Cardiac septum (tissue), 1 donor: ENCODE data around the gene RPS16. TPM values are rescaled to one million over a fixed set of nuclear protein-coding genes. Genes with fewer than 3 reads are reported as not detected.
A peak's percentile ranks its signal among the peaks of the same experiment; 100 is the strongest.
"Not testable (repeated sequence)": the region's sequence is repeated elsewhere in the genome, so short reads cannot be mapped to it uniquely, and the experiment has no call there.

Experiments
- DNase-seq: peaks from one replicate; pipeline ENCODE4 v3.0.0-alpha.2; 2020; ENCODE audit warnings: low spot score
- intact Hi-C: fragments of 100-400 bp; cut with DNase I; formaldehyde crosslinking; loops from one replicate; pipeline ENCODE4 v1.14.0; 2022
- total RNA-seq: library from RNA; stranded (reverse); fragmentation: NEBNext Ultra II Directional; extraction: Animal tissue kit (Norgen Biotek cat#: 25700); gene quantifications from one replicate; pipeline ENCODE4 v1.2.1, GENCODE V29; 2021
- donor health status: DM: no; HTN: no; CAD: no.

RPS16 gene
- total RNA-seq, 1 donor from 2014 or later = 1,084 TPM

DNA sequence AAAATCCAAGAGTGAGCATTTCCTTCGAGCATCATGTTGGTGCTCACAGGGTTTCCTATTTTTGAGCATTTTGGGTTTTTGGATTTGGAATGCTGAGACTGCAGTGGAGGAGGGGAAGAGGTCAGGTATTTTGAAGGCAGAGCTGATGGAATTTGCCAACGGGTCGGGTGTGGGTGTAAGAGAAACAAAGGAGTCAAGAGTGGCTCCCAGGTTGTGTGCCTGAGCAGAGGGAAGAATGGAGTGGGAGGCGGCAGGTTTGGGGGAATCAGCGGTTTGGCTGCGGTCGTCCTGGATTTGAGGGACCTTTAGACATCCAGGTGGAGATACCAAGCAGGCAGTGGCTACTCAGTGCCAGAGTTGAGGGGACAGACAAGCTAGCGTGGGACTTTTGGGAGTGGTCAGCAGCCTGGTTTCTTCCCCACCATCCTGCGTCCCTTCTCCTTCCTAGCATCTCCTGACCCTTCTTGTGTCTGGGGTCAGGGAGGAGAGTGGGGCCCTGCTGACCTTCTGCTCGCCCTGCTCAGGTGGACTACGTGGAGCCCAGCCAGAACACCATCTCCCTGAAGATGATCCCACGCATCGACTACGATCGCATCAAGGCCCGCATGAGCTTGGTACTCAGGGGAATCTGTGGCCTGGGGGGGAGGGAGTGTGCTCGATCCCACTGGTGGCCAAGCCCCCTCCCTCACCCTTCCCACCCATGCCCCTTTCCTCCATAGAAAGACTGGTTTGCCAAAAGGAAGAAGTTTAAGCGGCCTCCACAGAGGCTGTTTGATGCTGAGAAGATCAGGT, 30.4 kb upstream of the RPS16 start:
- intact Hi-C loops = no loop called here
- no peak for DNase-seq

DNA sequence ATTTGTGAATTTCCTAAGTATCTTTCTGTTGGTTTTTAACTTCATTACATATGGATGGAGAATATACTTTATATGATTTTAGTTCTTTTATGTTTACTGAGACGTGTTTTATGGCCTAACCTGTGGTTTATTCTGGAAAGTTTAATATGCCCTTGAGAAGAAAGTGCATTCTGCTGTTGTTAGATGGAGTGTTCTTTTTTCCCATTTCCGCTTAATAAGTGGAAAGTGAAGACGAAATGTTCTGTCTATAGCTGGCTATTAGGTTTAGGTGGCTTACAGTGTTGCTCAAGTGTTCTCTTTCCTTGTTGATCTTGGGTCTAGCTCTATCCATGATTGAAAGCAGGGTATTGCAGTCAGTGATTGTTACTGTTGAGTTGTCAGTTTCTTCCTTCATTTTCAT, 27.7 kb upstream of the RPS16 start:
- intact Hi-C loops = no loop called here
- no peak for DNase-seq

DNA sequence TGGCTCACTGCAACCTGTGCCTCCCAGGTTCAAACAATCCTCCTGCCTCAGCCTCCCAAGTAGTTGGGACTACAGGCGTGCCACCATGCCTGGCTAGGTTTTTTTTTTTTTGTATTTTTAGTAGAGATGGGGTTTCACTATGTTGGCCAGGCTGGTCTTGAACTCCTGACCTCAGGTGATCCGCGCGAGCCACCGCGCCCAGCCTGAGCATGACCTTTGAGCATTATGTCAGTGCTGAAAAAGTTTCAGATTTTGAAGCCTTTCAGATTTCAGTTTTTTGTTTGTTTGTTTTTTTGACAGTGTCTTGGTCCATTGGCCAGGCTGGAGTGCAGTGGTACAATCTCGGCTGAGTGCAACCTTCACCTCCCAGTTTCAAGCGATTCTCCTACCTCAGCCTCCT, 15.5 kb upstream of the RPS16 start:
- intact Hi-C loops, DNase-seq: not testable (repeated sequence)

DNA sequence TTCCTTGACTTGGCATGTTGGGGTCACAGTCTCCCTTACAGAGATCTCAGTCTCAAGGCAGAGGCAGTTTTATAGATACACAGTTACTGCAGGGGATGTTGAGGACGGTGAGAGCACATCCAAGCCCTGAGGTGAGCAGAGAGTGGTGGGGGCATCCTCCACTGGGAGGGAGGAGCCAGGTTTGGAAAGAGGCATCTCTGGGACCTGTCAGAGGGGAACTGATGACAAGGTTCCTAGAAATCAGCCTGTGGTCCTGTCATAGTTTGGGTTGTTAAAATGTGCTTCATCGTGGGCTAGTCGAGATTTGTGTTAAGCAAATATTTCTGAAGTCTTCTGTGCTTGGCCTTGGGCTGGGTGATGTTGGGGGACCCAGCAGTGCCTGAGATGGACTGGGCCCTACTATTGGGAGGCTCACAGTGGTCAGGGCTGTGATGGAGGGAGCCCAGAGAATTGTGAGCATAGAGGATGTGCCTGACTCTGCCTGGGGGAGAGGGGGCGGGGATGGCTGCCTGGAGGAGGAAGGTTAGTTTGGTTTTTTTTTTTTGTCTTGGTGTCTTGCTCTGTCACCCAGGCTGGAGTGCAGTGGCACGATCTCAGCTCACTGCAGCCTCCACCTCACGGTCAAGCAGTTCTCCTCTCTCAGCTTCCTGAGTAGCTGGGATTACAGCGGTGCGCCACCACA, 13.5 kb upstream of the RPS16 start:
- intact Hi-C loops = loop anchor here (5.0 to 10.0 kb wide), 2 partner anchors 33 to 86 kb away; partner anchors contain the start of genes EID2B and TIMM50
- no peak for DNase-seq

DNA sequence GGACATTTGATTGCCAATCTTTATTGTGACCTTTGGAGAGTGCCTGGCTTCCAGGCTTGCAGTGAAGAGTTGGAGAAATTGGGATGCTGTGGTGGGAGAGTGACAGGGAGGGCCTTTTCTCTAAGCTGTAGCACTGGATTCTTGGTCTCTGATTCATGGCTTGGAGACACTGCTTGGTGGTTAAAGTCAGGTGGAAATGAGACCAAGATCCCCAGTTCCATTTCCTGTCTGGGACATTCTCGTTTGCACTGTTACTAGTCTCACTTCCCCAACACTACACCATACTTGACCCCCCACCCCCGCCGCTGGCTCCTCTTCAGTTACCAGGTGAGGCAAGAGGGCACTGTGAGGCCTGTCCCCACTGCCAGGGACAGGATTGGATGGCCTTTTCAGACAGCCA, 12.5 kb upstream of the RPS16 start:
- no peak for DNase-seq
- intact Hi-C loops = loop anchor here (5.0 to 10.0 kb wide), 2 partner anchors 34 to 87 kb away; partner anchors contain the start of genes EID2B and TIMM50

DNA sequence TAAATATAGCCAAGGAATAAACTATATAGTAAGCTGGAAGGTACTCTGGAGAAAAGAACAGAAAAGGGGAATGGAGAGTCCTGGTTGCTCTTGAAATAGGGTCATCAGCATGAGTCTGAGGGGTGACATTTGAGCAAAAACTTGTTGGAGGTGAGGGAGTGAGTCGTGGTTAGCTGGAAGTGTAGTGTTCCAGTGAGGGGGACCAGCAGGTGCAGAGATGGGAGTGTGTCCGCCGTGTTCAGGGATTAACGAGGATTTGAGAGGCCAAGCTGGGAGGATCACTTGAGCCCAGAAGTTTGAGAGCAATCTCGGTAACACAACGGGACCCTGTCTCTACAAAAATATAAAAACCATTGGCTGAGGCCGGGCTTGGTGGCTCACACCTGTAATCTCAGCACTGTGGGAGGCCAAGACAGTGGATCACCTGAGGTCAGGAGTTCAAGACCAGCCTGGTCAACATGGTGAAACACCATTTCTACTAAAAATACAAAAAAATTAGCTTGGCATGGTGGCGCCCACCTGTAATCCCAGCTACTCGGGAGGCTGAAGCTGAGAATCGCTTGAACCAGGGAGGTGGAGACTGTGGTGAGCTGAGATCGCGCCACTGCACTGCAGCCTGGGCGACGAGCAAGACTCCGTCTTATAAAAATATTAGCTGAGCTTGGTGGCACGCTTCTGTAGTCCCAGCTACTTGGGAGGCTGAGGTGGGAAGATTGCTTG, 10.8 kb upstream of the RPS16 start:
- DNase-seq = no peak
- intact Hi-C loops = loop anchor here (5.0 to 10.0 kb wide), 2 partner anchors 36 to 88 kb away; partner anchors contain the start of genes EID2B and TIMM50

DNA sequence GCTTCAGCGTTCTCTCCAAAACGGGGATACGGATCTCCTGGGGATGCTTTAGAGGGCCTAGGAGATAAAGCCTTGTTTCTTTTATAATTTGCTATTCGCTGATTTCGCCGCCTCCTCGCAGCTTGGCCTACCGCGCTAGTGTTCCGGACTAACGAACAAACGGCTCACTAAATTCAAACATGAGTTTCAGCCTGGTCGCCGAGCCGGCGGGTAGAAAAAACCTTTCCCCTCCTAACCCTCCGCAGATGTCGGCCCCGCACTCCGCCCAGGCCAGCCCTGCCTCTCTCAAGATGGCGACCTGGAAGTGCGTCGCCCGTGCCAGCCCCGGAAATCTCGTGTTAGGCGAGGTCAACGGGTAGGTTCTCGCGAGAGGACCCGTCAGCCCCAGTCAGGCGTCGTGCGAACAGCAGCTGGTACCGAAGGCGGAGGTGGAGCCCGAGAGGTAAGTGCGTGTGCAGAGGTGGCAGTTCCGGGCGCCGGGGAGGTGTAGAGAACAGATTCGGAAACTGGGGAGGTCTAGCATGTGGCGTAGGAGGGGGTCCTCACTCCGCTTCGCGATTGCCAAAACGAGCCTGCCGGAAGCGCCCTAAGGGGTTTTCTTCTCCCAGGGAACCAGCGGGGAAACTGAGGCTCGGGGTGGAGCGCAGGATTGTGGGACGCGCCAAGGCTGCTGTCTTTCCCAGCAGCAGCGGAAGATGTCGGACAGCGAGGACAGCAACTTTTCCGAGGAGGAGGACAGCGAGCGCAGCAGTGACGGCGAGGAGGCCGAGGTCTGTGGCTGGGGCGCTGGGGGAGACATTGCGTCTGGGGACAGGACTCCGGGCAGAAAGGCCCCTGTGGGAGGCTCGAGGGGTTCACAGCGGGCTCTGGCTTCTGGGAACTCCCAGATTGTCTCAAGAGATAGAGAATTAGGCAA, 9.7 kb upstream of the RPS16 start, which contains the start of gene SUPT5H:
TSS of gene SUPT5H (plus strand) at position 387 of the 916 bp plus-strand sequence. CDS start at position 696, 309 bp downstream.
- intact Hi-C loops = loop anchor here (5.0 to 10.0 kb wide), 2 partner anchors 37 to 89 kb away; partner anchors contain the start of genes EID2B and TIMM50
- peak; percentile 98 for DNase-seq

DNA sequence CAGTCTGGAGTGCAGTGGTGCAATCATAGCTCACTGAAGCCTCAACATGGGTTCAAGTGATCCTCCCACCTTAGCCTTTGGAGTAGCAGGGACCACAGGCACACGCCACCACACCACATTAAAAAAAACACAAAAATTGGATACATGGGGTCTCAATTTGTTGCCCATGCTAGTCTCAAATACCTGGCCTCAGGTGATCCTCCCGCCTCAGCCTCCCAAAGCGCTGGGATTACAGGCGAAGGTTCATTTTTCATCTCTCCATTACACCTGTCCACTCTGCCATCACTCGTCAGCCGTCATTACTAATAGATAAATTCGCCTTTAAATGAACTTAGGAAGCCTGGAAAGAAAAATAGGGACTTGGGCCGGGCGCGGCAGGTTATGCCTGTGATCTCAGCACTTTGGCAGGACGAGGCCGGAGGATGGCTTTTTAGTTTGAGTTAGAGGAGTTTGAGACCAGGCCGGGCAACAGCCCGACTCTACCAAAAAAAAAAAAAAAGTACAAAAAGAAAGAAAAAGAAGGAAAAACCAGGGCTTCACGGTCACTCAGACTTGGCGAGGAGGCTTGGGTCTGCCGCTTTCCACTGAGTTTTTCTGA, 8.9 kb upstream of the RPS16 start:
- intact Hi-C loops = loop anchor here (5.0 to 10.0 kb wide), 2 partner anchors 38 to 90 kb away; partner anchors contain the start of genes EID2B and TIMM50
- DNase-seq = no peak

DNA sequence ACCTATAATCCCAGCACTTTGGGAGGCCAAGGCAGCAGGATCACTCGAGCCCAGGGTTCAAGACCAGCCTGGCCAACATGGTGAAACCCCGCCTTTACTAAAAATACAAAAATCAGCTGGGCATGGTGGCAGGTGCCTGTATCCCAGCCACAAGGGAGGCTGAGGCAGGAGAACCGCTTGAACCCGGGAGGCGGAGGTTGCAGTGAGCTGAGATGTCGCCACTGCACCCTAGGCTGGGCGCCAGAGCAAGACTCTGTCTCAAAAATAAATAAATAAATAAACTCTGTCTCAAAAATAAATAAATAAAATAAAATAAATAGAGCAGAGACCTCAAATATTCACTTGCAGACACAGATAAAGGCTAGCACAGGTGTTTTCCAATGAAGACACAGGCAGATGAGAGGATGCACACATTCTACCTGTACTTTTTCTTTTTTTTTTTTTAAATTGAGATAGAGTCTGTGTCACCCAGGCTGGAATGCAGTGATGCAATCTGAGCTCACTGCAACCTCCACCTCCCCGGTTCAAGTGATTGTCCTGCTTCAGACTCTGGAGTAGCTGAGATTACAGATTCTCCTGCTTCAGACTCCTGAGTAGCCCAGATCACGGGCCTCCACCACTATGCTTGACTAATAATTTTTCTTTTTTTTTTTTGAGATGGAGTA, 2.7 kb upstream of the RPS16 start:
- intact Hi-C loops = no loop called here
- DNase-seq = no peak

DNA sequence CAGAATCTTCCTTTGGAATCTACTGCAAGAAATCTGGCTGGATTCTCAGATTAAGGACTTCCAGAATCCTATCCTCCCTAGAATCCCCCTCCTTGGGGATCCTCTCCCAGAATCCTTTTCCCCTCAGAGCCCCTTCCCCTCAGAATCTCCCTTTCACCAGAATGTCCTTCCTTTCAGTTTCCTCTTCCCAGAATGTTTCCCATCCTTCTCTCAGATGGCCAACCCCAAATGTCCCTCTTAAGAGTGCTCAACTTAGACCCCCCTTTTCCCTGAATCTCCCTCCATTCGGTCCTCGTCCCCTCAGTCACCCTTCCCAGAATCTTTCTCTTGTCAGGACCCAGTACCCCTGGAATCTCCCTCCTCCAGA, 584 bp upstream of the RPS16 start:
- intact Hi-C loops = no loop called here
- DNase-seq = no peak

DNA sequence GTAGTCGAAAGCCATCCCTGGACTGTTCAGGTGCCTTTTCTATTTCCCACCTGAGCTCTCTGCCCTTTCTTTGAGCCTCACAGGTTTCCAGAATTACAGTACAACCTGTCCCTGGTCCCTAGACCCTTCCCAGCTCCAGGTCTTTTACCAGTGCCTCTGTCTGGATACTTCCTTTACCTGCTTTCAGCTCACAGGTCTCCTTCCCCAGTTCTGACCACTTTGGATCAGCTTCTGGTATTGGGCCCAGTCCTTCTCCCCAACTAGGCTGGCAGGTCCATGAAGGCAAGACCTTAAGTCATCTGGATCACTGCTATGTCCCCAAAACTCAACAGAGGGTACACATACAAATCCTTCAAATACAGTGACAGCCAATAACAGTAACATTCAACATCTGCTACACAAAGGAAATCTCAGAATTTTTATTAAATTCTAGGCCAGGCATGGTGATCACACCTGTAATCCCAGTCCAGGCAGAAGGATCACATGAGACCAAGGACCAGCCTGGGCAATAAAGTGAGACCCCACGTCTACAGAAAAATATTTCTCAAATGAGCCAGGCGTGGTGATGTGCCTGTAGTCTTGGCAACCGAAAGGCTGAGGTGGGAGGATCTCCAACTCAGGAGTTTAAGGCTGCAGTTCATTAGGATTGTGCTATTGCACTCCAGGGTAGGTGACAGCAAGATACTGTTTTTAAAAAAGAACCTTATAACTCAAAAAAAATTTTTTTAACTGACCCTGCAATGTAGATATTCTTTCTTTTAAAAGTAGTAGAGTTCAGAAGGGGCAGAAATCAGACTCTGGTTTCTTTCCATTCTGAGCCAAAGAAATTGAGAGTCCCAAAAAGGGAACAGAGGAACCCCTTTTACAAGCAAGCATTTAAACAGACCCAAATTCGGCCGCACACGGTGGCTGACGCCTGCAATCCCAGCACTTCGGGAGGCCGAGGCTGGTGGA, 1.3 kb downstream of the RPS16 start:
- no peak for DNase-seq

DNA sequence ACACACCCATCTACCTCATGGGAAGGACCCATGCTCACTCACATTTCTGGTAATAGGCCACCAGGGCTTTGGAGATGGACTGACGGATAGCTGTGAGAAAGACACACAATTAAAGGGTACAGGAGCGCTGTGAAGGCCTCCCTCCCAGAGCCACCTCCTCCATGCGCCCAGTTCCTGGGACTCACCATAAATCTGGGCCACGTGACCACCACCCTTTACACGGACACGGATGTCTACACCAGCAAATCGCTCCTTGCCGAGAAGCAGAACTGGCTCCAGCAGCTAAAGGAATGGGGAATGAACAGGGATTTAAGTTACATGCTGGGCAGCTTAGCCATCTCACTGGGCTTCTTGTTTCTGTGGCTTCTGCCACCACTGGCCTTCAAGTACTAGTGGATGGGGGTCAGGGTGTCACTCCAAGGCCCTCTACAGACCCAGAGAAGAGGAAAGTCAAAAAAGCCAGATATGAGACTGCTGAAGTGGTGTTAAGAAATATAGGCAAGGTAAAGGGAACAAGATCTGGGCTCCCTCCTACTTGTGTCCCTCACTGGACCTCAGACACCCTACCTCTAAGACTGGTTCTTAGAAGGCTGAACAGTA, 2.2 kb downstream of the RPS16 start:
- intact Hi-C loops = no loop called here
- DNase-seq = no peak

More for the DNA sequence above, 1.3 kb downstream of the RPS16 start:
- intact Hi-C loops = no loop called here

DNA sequence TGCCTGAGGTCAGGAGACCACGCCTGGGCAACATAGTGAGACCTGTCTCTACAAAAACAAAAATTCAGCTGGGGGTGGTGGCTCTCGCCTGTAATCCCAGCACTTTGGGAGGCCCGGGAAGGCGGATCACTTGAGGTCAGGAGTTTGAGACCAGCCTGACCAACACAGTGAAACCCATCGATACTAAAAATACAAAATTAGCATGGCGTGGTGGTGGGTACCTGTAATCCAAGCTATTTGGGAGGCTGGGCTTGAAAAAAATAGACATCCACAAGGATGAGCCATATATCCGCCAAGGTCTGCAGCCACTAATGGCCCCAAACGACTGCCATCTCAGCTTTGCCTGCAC, 3.1 kb downstream of the RPS16 start:
- intact Hi-C loops = no loop called here
- DNase-seq = no peak

DNA sequence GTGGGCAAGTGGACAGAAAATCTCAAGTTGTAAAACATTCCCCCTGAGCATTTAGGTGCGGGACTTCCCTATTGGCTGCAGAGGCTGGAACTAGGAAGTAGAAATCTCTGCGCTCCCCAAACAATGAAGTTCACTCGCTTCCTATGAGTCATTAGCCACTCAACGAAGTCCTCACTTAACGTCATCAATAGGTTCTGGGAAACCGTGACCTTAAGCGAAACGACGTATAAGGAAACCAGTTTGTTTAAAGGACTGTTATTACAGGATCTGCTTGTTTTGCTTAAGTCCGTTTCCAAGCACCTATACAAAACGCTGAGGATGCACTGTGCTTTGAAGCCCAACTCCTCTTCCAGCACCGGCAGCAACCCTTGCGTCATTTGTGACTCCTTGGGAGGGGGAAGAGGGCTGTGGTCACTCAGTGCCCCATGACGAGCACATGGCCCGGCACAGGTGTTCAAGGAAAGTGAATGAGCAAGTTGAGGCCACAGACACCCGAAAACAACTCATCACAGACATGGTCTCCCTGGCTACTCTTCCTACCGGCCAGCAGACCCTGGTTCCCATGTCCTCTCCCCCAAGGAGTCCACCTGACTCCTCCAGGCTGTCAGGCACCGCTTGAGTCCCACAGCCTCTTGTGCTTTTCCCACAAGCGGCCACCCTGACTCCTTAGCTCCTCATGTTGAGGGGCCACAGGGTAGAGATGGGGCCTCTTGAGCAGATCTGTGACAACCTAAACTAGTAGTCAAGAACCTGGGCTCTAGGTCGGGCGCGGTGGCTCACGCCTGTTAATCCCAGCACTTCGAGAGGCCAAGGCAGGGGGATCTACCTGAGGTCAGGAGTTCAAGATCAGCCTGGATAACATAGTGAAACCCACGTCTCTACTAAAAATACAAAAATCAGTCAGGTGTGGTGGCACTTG, 4.8 kb downstream of the RPS16 start:
- DNase-seq = no peak
- intact Hi-C loops = no loop called here

DNA sequence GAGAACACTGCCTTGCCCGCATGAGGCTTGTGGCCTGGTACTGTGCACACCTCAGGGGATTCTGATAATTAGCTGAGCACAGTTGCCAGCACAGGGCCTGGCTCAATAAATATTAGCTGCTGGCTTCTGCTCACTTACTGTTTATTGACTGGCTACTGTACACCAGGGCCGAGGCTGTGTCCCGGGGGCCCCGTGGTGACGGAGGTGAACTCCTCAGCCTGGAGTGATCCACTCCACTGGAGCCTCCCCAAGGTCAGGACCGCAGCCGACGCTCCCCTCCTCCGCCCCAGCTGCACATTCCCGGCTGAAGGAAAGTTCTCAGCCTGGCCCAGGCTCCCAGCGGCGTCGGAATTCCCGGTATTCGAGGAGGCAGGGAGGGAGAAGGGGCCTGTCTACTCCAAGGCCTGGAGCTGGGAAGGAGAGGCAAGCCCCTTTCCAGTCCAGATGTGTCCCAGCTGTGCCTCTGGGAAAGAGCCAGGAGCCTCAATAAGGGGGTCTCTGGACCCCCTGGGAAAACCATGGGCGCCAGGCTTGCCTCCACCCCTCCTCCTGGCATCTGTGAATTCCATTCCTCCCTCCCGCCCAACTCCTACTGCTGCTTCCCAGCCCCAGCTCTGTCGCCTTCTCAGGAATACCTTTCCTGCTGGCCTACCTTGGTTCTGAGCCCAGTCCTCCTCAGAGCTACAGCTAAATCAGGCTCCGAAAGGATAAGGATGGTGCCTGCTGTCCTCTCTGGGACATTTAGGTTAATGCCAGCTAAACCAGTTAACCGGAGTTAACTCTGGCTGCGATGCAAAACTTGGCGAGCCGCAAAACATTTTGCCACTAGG, 7.3 kb downstream of the RPS16 start:
- intact Hi-C loops = no loop called here
- DNase-seq = peak; percentile 82
